HG03571 (cell line): Measurements from ENCODE around the gene WASF2.

Experiments used
- ATAC-seq: cut with Tn5 transposase; IDR thresholded peaks from one replicate; pipeline ENCODE4 v1.9.1; 2021; ENCODE audit not compliant: unreplicated experiment

Gene WASF2

DNA sequence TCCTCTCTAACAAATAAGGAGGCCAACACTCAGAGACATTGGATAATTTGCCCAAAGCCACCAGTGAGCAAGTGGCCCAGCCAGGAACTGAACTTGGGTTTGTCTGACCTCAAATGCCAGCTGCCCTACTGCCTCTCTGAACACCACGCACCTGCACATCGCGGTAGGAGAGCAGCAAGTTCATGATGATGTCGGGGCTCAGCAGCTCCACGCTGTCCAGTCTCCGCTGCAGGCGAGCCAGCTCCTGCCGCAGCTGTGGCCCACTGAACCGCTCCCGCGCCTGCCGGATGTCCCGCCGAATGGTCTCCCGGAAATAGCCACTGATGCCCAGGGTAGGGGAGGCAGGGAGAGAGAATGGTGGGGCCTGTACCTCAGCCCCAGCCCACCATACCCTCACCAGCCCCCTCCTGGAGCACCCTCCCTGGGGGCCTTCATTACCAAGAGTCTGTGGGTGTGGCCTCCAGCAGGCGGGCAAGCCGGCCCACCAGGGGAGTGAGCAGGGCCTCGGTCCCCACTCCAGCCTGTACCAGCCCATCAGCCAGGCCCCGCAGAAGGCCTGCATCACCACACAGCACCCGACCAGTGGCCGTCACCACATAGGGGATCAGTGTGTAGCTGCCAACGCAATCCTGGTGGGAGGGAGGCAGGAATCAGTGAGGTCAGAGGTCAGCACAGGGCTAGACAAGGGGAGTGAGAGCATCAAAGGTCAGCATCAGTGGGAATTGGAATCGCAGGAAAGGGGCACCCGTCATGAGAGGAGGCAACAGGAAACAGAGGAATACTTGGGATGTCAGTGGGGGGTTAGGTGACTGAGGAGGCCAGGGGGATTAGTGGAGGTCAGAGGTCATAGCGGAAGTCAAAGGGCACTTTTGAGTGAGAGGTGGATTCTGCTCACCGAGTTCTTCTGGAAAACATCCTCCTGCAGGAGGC is 125.9 kb downstream of the WASF2 start:
- ATAC-seq = no peak

DNA sequence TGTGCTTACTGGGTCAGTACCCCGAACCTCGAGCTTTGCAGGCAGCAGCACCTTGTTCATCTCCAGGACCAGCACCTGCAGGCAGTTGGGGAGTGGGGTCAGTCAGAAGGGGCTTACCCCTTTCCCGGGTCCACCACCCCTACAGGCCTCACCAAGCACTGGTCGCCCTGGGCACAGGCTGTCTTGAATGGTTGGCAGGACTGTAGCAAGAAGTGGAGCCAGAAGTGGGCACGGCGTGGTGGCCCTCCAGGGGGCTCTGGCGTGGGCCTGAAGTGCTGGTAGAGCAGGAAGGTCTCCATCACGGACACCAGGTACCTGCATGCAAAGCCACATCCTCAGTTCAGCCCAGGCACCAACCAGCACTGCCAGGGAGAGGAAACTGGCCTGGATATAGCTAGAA is 128.4 kb downstream of the WASF2 start:
- no peak for ATAC-seq

DNA sequence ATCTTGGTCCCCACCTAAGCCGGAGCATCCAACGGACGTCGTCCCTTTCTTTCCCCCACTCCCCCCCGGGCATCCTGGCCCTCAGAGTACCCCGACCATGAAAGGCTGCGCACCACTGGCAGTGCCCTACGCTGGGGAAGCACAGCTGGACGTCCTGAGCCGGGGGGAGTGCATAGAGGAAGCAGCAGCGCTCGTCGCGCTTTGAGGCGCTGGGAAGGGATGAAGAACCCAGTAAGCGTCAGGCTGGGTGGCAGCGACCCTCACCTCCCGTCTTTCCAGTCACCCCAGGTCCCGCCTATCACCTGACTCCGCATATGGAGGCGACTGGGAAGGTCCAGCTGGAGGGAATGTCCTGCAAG is 128.9 kb downstream of the WASF2 start:
- no peak for ATAC-seq

DNA sequence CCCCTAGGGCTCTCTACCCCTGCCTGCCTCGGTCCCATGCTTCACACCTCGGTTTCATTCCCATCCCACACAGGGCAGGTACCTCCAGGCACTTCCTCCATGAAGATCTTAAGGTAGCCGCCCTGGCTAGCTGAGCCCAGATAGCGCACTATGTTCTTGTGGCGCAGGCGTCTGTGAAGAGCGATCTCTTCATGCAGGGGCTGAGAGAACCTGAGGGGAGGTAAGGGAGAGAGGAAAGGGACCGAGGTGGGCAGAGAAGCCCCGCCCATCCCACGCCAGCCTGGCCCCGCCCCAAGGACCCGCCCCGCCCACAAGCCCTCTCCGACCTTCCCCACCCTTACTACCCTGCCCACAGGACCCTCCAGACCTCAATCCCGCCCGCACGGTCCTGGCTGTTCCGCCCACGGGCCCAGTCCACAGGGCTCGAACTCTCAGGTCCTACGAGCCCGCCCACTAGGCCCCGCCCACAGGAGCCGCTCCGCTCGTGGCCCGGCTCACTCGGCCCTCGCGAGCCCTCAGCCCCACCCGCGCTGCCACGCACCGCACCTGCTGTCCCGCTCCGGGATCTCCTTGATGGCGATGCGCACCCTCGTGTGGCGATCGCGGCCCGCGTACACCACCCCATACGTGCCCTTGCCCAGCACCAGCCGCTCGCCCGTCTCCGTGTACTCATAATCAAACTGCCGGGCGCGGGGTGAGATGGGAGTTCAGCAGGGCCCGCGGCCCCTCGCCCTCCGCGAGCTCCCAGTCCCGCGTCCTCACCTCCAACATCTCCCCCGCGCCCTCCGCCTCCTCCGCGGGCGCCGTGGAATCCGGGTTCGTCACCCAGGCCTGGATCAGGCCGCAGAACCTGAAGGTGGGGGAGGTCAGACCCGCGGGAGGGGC is 129.6 kb downstream of the WASF2 start:
- no peak for ATAC-seq

DNA sequence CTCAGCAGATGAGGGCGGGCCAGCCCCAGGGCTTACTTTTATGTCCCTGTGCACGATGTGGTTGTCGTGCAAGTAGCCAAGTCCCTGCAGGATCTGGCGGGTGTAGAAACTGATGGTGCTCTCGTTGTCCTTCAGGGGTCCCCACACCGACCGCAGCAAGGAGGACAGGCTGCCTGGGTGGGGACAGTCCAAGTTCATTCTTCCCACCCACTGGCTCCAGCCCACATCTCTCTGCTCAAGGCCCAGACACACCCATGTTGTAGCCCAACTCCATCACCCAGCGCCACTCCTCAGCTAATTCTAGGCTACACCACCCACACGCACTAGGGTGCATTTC is 130.2 kb downstream of the WASF2 start:
- ATAC-seq = no peak

DNA sequence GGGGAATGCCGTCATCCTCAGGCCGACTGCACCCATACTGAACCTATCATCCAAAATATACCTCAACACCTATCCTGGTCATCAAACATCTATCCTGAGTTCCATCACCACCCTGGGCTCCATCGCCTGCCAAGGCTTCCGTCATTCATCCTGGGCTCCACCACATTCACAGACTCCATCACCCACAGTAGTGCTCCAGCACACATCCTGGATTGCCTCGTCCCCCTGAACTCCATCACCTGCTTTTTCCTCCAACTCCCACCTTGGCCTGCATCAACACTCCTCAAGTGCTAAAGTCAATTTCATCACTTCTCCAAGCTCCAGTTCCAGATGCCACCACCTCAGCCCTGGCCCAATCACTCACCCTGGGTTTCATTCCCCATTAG is 131.0 kb downstream of the WASF2 start:
- ATAC-seq = no peak

DNA sequence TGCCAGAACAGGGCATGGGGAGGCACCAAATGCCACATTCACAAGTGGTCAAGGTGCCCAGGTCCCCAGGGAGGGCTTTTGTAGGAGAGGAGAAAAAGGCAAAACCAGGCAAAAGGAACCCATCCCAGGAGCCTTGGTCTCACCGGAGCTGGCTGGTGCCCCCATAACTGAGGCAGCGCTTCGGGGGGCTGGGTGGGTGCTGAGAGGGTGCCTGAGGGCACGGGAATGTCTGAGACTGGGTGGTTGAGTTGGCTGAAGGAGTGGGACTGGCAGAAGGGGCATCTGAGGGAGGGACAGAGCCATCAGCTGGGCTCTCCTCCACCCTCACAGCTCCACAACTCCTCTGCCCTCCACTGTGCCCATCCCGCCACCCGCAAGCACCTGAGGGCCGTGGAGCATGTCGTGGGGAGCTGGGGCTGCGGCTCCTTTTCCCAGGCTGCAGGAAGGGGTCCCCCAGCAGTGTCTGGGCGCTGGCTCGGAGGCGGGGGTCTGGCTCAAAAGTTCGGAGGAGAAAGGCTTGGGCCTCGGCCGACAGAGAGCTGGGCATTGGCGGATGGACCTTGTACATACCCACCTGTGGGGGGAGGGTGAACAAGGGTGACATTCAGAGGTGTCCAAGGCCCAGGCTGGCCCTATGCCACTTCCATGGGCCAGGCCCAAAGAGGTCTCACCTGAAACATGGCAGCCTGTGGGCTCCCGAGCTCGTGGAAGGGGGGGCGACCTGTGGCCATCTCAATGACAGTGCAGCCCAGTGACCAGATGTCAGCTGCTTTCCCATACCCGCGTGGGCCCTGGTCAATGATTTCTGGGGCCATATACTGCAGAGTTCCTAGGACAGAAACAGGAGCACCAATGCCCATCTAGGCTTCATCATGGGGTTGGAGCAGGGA is 131.7 kb downstream of the WASF2 start:
- ATAC-seq = no peak

DNA sequence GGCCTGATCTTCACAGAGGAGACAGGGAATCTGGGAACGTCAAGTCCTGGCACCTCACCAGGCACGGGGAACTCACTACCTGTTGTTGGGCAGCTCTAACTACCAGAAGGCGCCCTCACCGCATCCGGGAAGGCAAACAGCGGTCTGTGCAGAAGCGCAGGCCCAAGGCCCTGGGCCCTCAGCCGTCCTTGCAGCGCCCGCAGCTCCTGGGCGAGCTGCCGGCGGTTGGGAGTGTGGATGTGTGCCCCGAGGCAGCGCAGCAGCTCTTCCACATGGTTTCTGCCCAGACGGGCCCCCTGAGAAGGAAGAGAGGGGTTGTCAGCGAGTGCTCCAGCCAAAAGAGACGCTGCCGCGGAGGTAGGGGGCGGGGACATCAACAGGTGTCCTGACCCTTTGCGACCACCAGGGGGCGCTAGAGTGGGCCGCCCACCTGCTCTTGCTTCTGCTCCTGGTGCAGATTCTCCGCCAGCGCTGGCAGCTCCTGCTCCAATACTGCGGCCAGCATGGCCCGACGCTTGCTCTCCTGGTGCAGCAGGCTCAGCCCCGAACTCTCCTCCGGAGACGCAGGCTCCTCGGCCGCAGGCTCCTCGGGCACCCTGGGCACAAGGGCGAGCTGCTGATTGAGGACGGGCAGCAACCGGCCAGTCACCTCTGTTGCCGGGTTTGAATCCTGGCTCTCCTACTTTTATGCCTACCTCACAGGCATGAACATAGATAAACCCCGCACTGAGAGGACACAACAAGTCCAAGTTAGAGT is 132.5 kb downstream of the WASF2 start:
- ATAC-seq = no peak

DNA sequence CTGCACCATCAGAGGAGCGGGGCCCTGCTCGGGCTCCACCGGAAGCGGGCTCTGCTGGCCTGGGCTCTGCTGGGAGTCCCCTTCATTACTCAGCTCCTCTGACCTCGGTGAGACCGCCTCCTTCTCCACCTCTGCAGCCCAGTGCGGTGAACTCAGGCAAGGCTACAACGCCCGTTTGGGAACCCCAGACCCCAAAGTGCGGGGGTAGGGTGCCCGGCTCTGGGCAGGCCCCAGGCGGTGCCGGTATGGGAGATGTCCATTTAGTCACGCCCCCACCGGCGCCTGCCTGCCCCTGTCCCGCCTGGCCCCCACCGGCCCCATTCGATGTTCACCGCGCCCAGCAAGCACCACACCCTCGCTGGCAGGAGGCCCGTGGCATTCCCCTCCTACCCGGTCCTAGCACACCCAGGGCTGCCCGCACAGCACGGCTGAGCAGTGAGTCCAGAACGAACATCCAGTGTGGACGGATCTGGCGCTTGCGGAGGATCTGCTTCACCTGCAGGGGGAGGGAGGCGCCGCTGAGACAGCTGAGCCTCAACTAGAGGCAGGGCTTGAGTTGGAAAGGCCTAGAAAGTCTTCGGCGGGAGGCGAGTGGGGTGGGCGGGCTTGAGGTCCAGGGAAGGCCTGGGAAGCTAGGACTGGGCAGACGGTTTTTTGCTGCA is 133.2 kb downstream of the WASF2 start:
- no peak for ATAC-seq

DNA sequence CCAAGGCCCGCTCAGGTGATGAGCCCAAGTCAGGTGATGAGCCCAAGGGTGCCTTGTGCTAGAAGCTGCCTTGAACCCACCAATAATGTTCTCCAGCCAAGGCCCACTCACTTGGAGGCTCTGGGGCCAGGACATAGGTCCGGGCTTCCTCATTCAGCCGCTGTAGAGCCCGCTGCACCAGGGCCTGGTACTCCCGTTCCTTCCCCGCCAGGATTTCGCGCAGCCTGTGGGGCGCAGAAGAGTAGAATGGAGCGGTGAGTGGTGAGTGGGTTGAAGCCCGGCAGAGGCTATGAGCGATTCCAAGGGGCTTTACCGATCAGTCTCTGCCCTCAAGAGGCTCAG is 133.7 kb downstream of the WASF2 start:
- ATAC-seq = no peak

DNA sequence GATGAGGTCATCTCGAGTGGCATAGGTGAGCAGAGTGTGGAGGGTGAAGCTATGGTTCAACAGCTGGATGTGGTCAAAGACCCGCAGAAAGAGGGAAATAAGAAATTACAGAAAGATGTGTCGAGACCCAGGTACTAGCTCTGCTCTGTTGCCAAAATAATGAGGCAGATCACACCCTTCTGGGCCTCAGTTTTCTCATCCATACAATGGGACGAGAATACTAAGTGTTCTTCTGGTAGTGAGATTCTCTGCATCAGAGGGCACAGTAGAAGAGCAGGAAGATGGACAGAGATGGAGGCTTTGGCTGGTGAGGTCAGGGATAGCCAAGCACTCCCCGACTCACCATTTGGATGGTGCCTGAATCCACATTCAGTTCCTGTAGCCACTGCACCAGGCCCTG is 134.3 kb downstream of the WASF2 start:
- no peak for ATAC-seq
